NCI-H2081 (cell line): ENCODE data around the gene ZNF80.
"Not testable (repeated sequence)": the region's sequence is repeated elsewhere in the genome, so short reads cannot be mapped to it uniquely, and the experiment has no call there.

Experiments used
- DNase-seq, 2 experiments: peaks; one replicate each; lab custom pipeline; 2025; lab: John Stamatoyannopoulos, UW

Gene ZNF80

DNA sequence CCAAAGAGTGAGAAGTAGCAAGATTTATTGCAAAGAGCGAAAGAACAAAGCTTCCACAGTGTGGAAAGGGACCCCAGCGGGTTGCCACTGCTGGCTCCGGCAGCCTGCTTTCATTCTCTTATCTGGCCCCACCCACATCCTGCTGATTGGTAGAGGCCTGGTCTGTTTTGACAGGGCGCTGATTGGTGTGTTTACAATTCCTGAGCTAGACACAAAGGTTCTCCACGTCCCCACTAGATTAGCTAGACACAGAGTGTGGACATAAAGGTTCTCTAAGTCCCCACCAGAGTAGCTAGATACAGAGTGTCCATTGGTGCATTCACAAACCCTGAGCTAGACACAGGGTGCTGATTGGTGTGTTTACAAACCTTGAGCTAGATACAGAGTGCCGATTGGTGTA is at the start of gene ZNF80:
TSS of gene ZNF80 (minus strand) at position 101 of the 400 bp plus-strand sequence. CDS start 504 bp downstream, outside the sequence.
- DNase-seq, result not testable (repeated sequence)

DNA sequence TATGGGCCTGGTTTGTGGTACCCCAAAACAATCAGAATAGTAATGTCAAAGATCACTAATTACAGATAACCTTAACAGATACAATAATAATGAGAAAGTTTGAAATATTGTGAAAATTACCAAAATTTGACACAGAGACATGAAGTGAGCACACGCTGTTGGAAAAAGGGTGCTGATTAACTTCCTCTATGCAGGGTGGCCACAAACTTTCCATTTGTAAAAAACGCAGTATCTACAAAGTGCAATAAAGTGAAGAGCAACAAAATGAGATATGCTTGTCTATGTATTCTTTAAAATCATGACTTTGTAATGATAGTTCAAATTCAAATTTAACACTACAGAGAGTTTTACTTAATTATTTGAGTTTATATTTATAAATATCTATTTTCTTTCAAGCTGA is 48.9 kb upstream of the ZNF80 start:
- DNase-seq, result no peak

- DNase-seq, result no peak
Measured at GRCh38 chr3:114285648-114286230, 48.4 kb upstream of the ZNF80 start.

- no peak for DNase-seq
Measured at GRCh38 chr3:114284644-114285043, 47.3 kb upstream of the ZNF80 start.

- DNase-seq, result not testable (repeated sequence)
Measured at GRCh38 chr3:114276856-114277255, 39.5 kb upstream of the ZNF80 start.

DNA sequence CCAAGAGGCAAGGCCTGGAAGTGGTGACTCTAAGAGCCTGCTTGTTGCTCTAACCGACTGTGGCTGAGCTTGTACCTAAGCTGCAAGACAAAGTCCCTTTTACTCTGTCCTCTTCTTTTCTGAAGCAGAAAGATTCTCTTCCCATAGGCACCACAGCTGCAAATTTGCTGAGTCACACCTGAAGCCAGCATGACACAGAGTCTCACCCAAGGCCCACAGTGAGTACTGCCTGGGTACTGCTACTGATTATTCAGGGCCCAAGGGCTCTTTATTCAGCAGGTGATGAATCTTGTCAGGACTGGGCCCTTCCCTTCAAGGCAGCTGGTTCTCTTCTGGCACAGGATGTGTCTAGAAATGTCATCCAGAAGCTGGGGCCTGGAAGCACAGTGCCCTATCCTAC is 37.6 kb upstream of the ZNF80 start:
- no peak for DNase-seq

- no peak for DNase-seq
Measured at GRCh38 chr3:114272271-114272670, 34.9 kb upstream of the ZNF80 start.

- DNase-seq, result no peak
Measured at GRCh38 chr3:114270019-114270418, 32.6 kb upstream of the ZNF80 start.

DNA sequence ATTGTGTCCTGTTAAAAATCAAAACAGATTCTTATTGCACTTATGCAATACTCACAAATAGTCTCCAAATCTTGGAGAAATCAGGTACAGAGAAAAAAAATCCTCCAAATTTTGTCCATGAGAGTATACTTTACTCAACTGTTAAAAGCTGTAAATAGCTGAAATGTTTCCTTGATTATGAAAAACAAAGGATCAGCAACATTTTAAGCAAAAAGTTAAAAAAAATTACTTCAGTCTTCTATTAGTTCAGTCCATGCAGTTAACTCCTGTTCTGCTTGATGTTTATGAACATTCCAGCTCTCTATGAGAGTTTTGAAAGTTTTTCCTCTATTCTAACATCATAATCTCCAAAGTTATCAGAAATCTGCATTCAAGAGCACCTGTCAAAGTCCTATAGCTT is 22.8 kb upstream of the ZNF80 start:
- no peak for DNase-seq

DNA sequence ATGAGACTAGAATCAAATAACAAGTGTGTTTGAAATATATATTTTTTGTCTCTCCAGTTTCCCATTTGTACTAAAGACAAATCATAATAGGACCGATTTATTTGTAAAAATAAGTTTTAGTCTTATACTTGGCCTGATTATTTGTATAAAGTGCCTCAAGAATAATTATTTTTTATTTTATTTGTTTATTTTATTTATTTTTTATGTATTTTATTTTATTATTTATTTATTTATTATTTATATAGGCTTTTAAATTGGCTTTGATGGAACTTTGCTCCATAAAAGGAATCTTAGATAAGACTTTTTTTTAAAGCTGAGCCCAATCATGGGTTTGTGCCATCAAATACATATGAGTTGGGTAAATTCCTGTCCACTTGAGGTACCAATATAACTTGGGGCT is 22.2 kb upstream of the ZNF80 start:
- DNase-seq, result no peak

- DNase-seq, result no peak
Measured at GRCh38 chr3:114253505-114253904, 16.1 kb upstream of the ZNF80 start.

- DNase-seq, result no peak
Measured at GRCh38 chr3:114252954-114253353, 15.6 kb upstream of the ZNF80 start.

DNA sequence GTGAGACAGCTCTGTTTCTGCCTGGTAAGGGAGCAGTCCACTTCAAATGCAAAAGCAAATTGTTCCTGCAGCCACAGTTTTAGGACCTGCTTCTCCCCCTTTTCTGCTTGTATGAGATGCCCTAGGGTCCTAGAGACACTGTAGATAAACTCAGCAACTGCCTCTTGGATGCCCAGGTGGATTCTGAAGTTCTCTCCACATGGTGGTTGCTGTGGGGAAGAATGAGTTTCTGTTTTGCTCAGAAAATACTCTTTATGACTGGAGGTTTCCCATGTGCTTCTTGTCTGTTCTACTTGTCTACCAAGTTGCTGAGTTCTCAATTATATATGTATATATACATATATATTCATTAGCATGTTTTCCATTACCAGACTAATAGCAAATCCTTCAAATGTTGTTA is 5.6 kb upstream of the ZNF80 start:
- no peak for DNase-seq

GRCh38 chr3:114241262-114241661 is 3.9 kb upstream of the ZNF80 start:
- DNase-seq, result no peak

DNA sequence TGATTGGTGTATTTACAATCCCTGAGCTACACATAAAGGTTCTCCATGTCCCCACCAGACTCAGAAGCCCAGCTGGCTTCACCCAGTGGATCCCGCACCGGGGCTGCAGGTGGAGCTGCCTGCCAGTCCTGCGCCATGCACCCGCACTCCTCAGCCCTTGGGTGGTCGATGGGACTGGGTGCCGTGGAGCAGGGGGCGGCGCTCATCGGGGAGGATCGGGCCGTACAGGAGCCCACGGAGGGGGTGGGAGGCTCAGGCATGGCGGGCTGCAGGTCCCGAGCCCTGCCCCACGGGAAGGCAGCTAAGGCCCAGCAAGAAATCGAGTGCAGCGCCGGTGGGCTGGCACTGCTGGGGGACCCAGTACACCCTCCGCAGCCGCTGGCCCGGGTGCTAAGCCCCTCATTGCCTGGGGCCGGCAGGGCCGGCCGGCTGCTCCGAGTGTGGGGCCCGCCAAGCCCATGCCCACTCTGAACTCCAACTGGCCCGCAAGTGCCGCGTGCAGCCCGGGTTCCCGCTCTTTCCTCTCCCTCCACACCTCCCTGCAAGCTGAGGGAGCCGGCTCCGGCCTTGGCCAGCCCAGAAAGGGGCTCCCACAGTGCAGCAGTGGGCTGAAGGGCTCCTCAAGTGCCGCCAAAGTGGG is 888 bp upstream of the ZNF80 start:
- not testable (repeated sequence) for DNase-seq

- DNase-seq, result no peak
Measured at GRCh38 chr3:114235431-114235830, 1.9 kb downstream of the ZNF80 start.

DNA sequence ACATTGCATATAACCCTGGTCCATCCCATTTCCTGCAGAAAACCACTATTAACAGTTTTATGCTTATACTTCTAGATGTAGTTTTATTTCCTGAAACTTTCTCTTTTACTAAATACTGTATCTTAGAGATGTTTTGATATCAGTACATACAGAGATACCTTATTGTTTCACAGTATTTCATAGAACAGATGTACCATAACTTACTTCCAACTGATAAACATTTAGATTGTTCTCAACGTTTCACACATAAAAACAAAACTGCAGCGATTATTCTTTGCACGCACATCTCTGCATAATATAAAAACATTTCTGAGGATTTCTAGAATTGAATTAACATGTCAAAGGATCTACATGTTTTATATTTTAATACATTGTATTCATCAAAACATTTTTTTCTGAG is 2.6 kb downstream of the ZNF80 start:
- no peak for DNase-seq

GRCh38 chr3:114231616-114232015 is 5.8 kb downstream of the ZNF80 start:
- DNase-seq, result no peak

DNA sequence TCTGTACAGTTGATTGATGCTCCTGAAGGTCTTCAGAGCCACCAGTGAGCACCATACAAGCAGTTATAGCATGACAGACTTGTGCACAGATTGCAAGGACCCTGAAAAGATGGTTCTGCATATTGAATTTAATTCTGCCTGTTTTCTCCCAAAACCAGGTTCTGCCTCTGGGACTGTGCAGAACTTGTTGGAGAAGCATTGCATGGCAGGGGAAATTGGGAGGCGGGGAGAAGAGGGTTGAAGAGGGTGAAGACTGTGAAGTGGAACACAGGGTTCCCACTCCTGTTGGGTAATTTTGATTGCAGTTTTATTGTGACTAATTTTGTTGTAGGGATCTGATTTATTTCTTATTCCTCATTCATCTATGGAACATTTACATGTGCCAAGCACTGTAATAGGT is 10.3 kb downstream of the ZNF80 start:
- no peak for DNase-seq

GRCh38 chr3:114226313-114226712 is 11.1 kb downstream of the ZNF80 start:
- no peak for DNase-seq

DNA sequence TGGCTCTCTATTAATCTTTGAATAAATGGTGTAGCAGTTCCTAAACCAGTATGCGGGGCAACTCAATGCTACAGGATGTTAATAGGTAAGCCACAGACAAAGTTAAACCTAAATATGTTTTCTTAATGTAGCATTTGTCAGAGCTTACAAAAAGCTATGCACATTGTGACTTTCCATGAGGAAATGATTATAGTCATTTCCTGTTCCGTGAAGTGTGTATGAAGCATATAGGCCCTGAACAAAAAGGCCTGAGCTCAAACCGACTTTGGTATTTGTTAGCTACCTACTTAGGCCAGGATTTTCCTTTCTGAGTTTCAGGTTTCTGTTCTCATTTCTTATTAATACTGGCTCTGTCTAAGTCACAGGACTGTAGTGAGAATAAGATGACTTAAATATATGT is 14.2 kb downstream of the ZNF80 start:
- no peak for DNase-seq

- no peak for DNase-seq
Measured at GRCh38 chr3:114221881-114222264, 15.5 kb downstream of the ZNF80 start.

DNA sequence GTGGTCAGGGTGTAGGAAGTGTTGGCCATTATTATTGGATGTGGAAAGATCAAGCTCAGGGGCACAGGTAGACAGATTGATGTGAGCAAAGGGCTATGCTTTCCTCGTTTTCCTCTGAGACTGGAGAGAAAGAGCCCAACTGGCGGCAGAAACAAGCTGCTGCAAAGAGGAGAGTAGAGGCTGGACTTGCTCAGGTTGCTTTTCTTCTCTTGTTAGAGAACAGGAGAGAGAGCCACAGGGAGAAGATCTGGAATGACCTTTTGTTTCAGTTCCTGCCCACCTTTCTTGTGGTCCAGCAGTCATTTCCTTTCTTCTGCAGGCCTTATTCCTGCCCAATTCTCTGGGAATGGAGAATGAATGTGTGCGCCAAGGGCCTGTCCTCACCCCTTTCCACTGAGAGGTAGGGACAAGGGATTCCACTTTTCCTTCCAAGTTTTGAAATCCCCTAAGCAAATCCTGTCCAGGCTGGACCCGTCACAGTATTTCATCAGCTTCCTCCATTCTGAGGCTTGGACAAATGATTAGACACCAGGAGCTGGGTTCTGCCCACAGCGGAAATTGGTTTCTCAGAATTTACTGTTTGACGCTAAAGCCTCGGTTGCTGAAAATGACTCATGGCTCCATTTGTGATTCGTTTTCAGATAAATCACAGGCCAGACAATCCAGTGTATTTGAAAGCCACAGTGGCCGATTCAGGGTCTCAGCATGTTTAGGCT is 16.1 kb downstream of the ZNF80 start:
- DNase-seq, result no peak

GRCh38 chr3:114219741-114220140 is 17.6 kb downstream of the ZNF80 start:
- DNase-seq, result no peak
